NCI-H460 (cell line): Measurements from ENCODE around the gene SIGLEC6. TPM values are rescaled to one million over a fixed set of nuclear protein-coding genes. Genes with fewer than 3 reads are reported as not detected.
"Not testable (repeated sequence)": the region's sequence is repeated elsewhere in the genome, so short reads cannot be mapped to it uniquely, and the experiment has no call there.

Source experiments
- DNase-seq: peaks from one replicate; pipeline ENCODE4 v3.0.0-alpha.2; 2016; ENCODE audit warnings: low read depth; ENCODE audit errors: extremely low read depth
- total RNA-seq: library from RNA; depleted of rRNA; stranded (reverse); fragments of >200 nt; shearing (Covaris generic); gene quantifications from 2 replicates; pipeline ENCODE4 v1.2.3, GENCODE V29; 2014

SIGLEC6 gene
- total RNA-seq, 1 experiment from 2014 or later = not detected

GRCh38 chr19:51513968-51514367 lies 17.5 kb downstream of the SIGLEC6 start:
- no peak for DNase-seq

GRCh38 chr19:51511353-51511752 lies 20.1 kb downstream of the SIGLEC6 start:
- peak; percentile 6 for DNase-seq

DNA sequence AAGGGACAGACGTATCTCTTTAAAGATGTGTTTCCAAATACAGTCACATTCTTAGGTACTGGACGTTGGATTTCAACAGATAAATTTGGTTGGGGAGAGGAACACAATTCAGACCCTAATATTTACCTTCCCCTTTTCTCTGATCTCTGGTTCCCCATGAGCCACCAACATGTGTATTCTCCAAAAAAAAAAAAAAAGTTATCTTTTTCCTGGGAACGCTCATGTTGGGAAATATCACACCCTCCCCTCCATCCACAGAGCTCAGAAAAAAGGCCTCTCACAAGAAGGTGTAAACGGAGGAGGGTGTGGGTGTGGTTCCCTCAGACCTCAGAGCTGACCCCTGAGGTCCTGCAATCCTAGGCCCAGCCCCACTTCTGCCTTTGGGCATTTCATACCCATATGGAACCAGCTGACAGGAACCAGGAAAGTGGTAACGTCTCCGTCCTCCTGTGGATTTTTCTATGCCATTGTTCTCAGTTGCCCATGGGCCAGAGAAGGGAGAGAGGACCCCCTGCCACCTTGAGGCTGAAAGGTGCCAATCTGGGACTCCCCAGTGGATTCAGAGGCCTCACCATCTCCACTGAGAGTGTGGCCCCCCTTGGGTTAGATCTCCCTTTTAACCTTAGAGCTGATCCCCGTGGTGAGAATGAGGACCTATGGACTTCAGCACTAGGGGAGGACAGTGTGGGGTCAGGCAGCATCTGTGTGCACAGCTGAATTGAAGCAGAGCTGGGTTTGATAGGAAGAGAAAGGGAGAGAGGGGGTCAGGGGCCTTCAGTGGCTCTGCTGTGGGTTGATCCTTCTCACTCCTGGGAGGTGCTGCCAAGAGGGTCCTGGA lies 21.4 kb downstream of the SIGLEC6 start:
- no peak for DNase-seq

DNA sequence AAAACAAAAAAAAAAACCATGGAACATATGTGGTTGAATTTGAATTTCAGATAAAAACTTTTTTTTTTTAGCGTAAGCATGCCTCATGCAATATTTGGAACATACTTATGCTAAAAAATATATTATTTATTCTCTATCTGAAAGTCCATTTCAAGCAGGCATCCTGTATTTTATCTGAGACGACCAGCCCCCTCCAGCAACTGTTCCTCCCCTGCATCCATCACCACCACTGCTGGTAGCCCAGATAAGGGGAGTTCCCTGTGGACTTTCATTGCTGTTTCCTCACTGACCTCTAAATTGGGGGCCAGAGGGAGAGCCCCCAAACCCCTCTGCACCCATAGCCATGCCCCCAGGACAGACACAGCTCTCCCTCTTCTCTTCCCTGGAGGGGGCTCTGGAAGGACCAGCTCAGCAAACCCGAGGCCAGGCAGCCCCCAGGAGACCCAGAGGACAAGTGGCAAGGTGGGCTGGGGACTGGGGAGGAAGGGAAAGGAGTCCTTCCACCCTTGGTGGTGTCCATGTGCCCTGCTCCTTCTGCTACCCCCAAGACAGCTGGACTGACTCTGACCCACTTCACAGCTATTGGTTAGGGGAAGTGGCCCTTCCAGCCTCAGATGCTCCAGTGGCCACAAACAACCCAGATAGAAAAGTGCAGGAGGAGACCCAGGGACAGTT lies 23.3 kb downstream of the SIGLEC6 start:
- DNase-seq = no peak

- DNase-seq = no peak
These were observed 23.8 kb downstream of the SIGLEC6 start for GRCh38 chr19:51507640-51508058.

GRCh38 chr19:51507192-51507591 lies 24.3 kb downstream of the SIGLEC6 start:
- DNase-seq = no peak

DNA sequence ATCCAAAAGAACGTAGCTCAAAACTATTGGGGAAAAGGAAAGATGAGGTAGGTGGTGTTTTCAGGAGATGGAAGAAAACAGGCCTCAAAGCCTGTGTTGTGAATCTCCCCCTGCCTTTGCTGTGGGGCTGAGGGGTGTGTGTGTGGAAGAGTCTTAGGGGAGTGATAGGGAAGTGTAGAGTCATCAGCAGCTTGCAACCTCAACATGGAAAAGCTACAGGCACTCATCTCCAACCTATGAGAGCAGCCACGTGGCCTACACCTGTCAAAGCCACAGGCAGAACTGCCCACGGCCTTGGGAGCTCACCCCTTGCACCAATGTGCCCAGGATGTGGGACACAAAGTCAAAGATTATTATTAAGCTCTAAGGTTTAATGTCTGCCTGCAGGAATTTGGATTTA lies 25.6 kb downstream of the SIGLEC6 start:
- DNase-seq = no peak

GRCh38 chr19:51503896-51504295 lies 27.6 kb downstream of the SIGLEC6 start:
- no peak for DNase-seq

DNA sequence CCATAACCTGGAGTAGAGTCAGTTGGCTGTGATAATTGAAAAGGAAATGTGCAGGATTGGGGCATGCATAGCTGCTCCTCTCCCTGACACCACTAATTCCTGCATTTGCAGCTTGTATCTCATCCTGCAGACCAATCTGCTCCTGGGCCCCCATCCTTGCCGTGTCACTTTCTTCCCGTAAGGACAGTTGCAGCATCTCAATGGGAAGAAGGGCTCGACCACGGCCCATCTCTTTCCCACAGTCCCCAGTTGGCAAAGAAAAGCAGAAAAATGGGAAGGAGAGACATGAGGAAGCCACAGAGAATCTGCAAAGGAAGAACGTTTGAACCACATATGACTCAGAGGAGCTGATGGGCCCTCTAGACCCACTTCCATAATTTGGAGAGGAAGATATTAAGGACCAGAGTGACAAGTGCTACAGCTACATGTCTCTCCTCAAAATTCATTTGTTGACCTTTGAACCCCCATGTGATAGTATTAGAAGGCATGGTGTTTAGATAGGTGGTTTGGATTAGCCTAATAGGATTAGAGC lies 28.1 kb downstream of the SIGLEC6 start:
- DNase-seq = no peak

DNA sequence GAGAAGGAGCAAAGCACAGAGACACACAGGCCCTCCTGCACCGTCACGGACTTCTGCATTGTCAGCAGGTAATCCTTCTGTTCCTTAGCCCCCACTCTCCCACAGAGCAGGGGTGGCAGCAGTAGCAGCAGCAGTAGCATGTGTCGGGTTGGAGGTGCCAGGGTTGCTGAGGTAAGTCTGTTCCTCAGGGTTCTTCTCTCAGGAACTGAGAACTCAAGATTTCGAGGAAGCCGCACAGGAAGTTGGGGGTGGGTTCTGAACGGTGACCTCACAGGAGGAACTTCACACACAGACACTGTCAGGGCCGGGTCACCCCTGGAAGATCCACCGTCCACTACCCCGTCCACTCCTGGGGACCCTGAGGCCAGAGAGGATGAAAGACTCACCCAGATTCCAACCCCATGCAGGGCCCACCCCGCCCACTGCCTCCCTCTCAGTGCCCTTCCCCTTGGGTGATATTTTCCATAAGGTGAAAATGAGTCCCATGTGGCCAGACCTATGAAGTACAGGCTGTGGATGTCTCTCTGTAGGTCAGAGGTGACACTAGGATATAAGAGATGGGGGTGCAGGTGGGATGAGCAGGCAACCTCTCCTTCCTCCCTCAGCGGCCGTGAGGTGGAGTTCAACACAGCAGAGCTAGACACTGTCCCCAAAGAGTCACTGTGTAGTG lies 29.7 kb downstream of the SIGLEC6 start, which contains the start of gene SIGLEC12:
SIGLEC12 (minus strand) TSS at position 207 of the 670 bp plus-strand sequence; CDS start at position 140, 67 bp downstream.
- no peak for DNase-seq

GRCh38 chr19:51500931-51501330 lies 30.5 kb downstream of the SIGLEC6 start:
- DNase-seq = not testable (repeated sequence)

GRCh38 chr19:51497666-51498065 lies 33.8 kb downstream of the SIGLEC6 start:
- no peak for DNase-seq

- DNase-seq = no peak
These were observed 37.7 kb downstream of the SIGLEC6 start for GRCh38 chr19:51493776-51494175.

- DNase-seq = no peak
These were observed 39.9 kb downstream of the SIGLEC6 start for GRCh38 chr19:51491586-51491985.

DNA sequence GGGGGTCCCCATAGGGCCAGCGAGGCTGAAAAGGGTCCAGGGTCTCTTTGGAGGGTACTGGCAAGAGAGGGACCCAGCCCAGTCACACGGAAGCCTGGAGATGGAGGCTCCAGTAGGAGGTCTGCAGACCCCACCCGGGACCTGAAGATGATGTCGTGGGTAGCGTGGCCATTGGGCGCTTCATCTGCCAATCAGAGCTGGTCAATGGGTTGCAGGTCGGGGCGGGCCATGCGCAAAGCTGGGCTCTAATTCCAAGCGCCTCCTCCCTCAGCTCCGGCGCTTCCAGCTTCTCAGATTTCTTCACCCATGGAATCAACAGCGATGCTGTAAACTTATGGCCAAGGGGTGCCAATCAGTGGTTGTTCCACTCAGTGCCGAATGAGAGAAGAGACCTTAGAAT lies 40.8 kb downstream of the SIGLEC6 start:
- DNase-seq = no peak

GRCh38 chr19:51489113-51489512 lies 42.4 kb downstream of the SIGLEC6 start:
- no peak for DNase-seq

- DNase-seq = no peak
These were observed 43.0 kb downstream of the SIGLEC6 start for GRCh38 chr19:51488491-51488890.

DNA sequence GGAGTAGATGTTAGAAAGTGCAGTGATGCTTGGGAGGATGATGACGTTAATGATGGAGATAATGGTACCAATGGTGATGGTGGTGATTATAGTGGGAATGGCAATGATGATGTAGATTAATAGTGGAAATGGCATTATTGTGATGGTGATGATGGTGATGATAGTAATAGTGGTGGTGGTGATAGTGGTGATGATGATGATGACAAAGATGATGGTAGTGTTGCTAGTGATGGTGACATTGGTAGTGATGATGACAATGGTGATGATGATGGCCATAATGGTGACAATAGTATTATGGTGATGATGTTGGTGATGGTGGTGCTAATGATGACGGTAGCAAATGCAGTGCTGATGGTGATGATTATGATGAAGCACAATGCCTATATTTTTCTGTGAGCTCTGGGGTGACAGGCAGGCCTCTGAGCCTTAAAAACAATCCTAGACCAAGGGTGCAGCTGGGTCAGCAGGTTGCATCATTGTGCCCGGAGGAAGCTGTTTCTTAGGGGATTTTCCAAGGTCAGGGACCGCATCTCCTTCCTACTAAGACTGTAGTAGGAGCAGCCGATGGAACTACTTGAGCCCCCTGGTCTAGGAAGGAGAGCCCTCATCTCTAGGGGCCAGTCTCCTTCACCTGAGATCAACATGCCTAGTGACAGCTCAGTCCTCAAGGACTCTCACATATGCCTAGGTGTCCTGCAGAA lies 45.4 kb downstream of the SIGLEC6 start:
- DNase-seq = no peak

- no peak for DNase-seq
These were observed 50.9 kb downstream of the SIGLEC6 start for GRCh38 chr19:51480590-51480989.

GRCh38 chr19:51479531-51480331 lies 51.7 kb downstream of the SIGLEC6 start:
- DNase-seq = no peak
